KG1 (cell line): Measurements from ENCODE around the gene MAML3.

Source experiments
- DNase-seq: peaks from one replicate; lab custom pipeline; 2025; lab: John Stamatoyannopoulos, UW

The MAML3 gene

GRCh38 chr4:139809757-139810140 is 344.2 kb downstream of the MAML3 start:
- DNase-seq, result no peak

DNA sequence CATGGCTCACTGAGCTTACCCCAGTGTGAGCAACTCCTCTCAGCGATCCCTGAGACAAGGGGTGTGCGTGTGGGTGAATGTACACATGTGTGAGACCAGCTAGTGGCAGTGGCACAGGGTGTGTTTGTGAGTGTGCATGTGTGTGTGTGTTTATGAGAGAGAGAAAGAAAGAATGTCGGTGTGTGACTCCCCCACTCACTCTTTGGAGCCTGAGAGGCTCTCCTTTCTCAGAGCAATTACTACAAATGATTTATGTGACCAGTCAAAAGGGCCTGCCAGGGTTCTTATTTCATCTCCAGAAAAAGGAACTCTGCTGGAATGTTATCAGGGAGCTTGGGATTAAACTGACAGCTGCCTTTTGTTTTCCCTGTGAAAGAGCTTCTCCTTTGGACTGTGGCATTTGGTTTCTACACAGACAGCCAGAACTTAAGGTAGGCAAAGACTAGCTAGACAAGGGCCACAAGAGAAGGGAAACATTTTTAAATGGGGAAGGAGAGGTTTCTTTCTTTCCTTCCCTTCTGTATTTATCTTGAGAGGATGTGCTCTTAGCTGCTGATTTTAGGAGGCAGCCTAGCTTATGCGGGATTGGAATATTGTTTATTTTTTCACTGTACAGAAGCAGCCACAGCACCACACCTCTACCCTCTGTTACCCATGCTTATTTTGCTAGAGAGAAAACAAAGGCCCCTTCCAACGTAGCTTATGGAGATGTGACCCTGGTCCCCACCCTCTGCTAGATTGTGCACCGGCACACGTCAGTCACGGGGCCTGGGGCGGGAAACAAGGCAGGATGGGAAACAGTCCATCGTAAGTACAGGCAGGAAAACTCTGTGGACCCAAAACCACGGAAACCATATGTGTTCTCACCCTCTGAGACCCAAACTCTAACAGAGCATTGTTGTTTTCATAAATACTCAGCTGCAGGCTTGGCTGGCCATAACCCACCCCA is 344.9 kb downstream of the MAML3 start:
- DNase-seq, result no peak

DNA sequence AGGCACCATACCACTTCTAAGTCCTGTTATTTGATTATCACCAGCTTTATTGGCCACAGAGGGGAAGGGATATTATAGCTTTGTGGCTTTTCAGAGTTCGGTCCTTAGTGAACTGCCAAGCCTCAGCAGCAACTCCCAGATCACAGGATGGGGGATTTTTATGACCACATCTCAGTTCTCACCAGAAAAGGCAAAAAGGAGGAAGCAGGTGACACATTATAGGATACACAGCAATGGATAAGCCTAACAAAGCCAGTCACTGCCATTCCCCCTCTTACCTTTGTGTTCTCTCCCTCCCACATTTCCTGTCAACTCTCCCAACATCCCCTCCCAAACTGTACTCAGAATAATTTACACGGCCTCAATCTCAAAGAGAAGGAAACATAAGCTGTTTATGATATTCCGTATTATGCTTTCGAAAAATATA is 345.6 kb downstream of the MAML3 start:
- no peak for DNase-seq

- no peak for DNase-seq
These were observed 346.5 kb downstream of the MAML3 start for GRCh38 chr4:139807483-139807882.

- no peak for DNase-seq
These were observed 347.1 kb downstream of the MAML3 start for GRCh38 chr4:139806929-139807328.

GRCh38 chr4:139802931-139803330 is 351.1 kb downstream of the MAML3 start:
- DNase-seq, result no peak

DNA sequence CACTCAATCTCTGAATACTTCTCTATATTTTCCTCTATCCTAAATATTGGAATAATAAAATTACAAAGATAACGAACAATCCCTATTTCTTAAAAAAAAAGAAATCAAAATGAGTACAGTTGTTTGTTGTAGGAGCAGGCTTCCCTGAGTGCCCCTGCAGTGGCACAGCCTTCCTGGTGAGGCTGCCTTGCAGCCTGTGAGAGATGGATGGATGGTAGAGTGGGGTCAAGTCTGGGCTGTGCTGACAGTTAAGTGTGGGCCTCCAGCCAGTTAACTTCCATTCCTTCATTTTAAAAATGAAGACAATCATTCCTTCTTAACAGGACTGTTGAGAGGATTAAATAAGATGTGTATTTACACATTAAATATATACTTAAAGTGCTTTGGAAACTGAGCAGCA is 351.5 kb downstream of the MAML3 start:
- DNase-seq, result no peak

GRCh38 chr4:139801895-139802294 is 352.1 kb downstream of the MAML3 start:
- no peak for DNase-seq

GRCh38 chr4:139800082-139800481 is 353.9 kb downstream of the MAML3 start:
- no peak for DNase-seq

DNA sequence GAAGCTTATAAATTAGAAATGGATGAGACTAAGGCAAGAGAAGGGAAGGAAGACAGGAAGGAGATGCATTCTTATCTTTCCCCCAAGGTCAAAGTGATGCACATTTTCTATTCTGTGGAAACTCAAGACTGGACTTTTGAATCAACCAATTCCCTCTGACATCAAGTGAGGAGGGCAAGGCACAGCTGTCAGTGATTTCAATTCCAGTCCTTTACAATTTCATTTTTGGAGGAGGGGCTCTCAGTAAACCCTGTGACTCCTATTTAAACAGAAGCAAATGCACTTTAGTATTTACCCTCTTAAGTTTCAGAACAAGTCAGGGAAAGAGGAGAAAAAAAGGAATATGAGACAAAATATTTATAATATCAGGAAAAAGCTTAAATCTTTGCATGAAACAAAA is 354.4 kb downstream of the MAML3 start:
- no peak for DNase-seq

DNA sequence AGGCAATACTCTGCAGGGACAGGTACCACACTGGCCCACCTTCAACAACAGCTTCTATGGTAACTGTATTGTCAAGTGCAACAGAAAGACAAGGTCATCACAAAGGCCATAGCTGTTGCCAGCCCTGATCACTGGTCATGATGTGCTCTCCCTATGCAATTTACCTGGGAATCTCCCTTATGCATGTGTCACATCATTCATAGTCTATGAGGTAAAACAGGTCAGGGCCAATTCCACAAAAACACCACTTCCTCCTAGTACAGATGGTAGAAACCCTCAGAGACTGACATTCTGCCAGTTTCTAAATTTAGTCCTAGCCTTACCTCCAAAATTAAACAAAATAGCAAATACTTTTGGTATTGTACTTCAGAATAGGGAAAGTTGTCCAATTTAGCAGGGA is 355.5 kb downstream of the MAML3 start:
- DNase-seq, result no peak

DNA sequence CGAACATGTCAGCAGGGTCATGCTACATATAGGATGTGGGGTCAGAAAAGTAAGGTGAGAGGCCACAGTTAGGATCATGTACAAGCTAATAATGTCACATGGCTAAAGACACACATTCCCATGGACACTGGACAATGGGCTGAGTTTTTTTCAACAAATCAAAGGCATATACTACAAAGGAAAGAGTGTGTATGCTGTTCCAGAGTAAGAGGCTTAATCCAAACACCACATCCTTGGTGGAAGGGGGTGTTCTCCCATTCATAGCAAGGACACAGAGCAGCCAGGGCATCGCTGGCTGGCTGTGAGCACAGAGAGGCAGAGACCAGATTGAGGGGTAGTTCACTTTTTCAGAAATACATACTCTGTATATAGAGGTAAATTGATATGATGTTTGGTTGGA is 356.7 kb downstream of the MAML3 start:
- no peak for DNase-seq

DNA sequence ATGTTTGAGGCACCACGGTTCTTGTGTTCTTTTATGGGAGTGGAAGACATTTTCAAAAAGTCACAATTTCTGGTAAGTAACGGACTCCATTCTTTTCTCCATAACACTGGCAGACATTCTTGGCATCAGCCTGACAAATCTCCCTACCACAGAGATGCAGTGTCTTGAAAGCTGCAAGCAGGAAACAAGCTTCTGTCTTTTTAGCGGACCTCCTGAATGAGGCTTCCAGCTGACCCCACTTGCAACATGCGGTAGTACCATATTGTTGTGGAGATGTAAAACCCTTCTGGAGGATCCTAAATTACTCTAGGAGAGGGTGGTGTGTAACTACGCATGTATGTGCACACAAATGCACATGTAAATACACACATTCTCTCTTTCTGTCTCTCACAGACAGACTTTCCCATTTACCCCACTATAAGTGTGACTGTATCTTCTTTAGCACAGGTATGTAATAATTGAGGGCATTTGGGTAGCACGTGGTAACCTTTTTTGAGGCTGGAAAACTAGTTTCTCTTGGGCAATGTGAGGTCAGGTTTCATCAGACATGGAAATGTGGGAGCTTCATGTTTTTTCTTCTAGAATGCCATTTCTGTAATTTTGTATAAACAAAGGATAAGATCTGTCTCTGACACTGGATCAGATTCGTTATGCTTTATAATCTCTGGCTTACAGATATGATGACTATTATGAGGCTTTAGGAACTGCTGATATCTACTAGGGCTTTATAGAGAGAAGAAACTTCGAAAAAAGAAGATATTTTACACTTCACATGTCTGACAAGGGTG is 358.3 kb downstream of the MAML3 start:
- no peak for DNase-seq

DNA sequence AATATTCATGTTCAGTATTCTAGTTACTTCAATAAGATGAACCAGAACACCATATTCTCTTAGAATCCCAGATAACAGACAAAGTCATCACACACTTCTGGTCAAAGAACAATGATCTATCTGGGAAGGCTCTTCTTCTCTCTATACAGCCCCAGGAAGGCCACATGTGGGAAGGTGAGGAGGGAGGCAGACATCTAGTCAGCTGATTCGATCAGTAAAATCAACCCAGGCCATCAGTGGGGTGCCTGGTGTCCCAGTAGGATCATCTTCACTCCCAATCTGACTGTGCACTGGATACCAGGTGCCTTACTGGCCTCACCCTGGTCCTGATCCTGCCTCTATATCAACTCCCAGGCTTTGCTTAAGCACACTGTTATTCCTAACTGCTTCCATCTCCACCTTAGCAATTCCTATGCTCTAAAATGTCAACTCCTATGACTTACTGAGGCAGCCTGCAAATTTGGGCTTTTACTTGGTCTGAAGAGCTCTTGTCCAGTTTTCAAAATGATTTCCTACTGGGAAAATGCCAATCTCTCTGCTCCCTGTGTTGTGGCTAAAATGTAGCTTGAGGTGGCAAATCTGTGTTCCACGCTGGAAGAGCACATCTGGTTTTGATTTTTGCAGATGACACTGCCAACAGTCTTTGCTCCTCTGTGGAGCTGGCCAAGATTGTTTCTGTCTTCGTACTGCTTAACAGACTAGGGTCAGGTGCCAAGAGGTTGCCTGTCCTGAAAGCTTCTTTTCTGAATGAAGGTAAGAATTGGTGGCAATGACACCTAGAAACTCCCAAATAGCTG is 359.6 kb downstream of the MAML3 start:
- DNase-seq, result no peak

- no peak for DNase-seq
These were observed 362.3 kb downstream of the MAML3 start for GRCh38 chr4:139791681-139792080.

DNA sequence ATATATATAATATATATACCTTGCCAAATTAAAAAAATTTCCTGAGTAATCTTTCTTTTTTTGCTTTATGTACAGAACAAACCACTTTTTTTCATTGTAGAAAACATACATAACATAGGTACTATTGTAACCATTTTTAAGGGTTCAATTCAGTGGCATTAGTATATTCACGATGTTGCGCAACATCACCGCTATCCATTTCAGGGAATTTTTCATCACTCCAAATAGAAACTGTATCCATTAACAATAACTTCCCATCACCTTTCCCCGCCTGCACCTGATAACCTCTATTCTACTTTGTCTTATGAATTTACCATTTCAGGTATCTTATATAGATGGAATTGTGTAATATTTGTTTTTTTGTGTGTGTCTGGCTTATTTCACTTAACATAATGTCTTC is 363.7 kb downstream of the MAML3 start:
- no peak for DNase-seq

DNA sequence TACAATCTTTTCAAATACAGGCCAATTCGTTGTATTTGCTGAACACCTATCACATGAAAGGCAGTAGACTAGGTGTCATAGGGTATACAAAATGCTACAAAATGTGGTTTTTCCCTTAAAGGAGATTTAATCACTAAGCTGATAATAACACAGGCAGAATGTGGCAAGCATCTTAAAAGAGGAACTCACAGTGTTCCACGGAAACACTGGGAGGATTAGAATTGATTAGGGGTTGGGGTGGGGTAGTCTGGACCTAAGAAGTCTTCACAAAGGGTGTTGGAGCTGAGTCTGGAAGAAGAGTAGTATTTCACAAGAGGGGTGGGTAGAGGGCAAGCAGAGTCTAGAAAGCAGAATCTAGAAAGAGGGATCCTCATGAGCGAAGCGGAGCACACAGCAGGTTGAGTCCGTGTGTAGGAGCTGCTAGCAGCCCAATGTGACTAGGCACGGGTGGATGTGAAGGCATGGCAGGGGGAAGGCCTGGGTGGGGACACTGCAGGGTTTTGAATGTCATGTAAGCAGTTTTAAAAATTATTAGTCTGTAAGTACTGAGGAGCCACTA is 364.8 kb downstream of the MAML3 start:
- no peak for DNase-seq

DNA sequence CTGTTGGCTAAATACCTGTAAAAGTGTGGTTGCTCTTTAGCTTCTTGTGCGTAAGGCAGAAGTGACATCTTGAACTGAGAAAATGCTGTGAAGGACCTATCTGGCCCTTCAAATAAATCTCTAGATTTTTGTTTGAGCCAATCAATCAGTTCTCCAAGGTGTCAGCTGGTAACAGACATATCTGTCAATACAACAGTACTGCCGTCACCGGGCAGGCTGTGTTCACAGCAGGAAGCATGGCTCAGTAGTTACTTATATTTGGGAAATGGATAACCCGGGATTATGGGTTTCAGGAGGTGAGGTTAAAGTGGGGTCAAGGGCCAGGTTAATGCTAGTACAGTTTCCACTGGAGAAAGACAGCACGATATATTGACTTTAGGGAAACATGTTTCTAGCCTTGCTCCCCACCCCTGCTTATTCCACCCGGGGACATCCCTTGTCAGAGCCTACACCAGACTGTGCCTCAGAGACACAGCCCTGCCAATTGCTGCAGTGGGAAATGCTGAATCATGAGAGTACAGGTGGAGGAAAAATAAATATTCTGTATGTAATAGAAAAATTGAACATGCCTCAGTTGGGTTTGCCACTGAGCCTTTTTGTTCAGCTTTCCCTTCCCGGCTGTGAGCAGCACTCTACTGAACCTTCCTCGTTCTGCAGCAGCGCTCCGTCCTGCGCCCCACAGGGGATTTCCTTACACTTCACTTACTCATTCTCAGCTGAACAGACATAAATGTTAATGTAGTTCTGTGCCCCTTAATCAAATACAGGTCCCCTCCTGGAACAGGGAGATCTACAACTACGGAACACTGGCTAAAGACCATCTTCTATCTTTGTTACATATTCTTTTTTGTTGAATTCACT is 367.3 kb downstream of the MAML3 start:
- no peak for DNase-seq

DNA sequence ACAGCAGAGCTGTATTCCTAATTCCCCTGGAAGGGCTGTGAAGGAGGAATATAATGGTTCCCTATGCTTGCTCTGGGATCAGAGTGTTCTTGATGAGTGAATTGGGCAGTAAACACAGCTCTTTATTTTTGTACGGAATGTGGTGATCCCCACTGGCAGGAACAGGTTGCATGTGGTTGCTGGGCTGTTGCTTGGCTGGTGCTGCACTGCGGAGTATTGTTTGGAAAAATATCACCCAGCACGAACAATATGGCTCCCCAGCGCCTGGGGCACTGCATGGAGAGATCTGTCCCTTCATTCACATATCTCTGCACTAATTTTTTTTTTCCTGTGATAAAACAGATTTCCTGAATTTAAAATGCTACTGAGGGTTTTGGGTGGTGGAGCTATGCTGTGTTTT is 368.6 kb downstream of the MAML3 start:
- DNase-seq, result no peak

DNA sequence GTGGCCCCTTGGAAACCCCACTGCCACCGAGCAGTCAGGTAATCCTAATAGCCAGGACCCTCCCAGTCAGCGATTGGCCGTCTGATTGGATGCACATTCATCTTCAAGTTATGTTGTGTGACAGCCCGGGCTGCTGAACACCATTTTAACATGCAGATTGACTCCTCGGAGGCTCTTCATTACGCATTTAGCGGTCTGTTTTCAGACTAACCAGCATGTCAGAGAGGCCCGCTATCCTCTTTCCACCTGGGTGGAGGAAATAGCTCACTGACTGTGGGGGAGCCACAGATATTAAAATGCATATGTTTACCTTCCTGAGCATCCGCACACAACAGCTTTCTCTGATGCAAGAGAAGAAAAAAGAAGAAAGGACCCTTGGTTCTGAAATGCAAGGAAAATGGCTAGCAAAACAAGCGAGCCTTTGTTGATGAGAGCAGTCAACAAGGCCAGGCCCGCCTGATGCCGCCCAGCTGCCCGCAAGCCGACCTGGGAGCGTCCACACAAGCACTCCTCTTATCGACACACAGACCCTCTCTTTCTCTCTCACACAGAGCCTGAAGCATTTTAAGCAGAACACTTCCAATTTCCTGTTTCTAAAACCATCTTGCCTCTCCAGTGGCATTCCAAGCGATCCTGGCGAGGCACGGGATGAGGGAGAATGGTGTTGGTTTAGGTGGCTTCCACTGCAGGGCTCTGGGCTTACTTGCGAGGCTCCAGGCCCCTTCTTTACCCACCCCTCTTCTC is 370.1 kb downstream of the MAML3 start:
- DNase-seq, result no peak
